GM18511 (cell line): ENCODE data around the gene ACOT4.
"Not testable (repeated sequence)": the region's sequence is repeated elsewhere in the genome, so short reads cannot be mapped to it uniquely, and the experiment has no call there.

Experiments used
- ATAC-seq: cut with Tn5 transposase; IDR thresholded peaks from one replicate; pipeline ENCODE4 v1.9.1; 2021; ENCODE audit warnings: mild to moderate bottlenecking, moderate library complexity; ENCODE audit not compliant: unreplicated experiment

The ACOT4 gene

DNA sequence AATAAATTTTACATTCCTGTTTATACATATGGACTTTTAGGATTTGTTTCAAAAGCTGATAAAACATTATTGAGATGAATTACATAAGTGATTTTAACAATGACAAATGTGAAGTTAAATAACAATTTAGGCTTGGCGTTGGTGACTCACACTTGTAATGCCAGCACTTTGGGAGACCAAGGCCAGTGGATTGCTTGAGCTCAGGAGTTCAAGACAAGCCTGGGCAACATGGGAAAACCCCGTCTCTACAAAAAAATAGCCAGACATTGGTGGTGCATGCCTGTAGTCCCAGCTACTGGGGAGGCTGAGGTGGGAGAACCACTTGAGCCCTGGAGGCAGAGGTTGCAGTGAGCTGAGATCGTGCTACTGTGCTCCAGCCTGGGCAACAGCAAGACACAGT, 15.3 kb upstream of the ACOT4 start:
- ATAC-seq = no peak

GRCh38 chr14:73577214-73577613, 14.5 kb upstream of the ACOT4 start:
- ATAC-seq = not testable (repeated sequence)

GRCh38 chr14:73582102-73582979, 9.3 kb upstream of the ACOT4 start:
- not testable (repeated sequence) for ATAC-seq

GRCh38 chr14:73588695-73589094, 3.0 kb upstream of the ACOT4 start:
- no peak for ATAC-seq

- no peak for ATAC-seq
Observed at GRCh38 chr14:73589116-73589515, 2.6 kb upstream of the ACOT4 start.

DNA sequence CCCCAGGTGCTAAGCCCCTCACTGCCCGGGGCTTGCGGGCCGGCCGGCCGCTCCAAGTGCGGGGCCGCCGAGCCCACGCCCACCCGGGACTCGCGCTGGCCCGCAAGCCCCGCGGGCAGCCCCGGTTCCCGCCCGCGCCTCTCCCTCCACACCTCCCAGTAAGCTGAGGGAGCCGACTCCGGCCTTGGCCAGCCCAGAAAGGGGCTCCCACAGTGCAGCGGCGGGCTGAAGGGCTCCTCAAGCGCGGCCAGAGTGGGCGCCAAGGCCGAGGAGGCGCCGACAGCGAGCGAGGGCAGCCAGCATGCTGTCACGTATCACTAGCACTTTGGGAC, 1.0 kb upstream of the ACOT4 start:
- not testable (repeated sequence) for ATAC-seq

DNA sequence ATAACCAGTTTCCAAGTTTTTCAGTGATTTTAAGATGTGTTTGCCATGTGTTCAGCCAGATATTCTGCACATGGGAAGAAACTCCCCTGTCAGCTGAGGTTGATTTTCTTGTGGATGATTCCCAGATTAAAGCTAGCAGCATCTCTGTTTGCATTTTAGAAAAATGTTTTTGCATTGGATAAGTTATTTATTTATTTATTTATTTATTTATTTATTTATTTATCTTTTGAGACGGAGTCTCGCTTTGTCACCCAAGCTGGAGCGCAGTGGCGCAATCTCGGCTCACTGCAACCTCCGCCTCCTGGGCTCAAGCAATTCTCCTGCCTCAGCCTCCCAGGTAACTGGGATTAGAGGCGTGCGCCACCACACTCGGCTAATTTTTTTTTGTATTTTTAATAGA, 2.8 kb downstream of the ACOT4 start:
- no peak for ATAC-seq

DNA sequence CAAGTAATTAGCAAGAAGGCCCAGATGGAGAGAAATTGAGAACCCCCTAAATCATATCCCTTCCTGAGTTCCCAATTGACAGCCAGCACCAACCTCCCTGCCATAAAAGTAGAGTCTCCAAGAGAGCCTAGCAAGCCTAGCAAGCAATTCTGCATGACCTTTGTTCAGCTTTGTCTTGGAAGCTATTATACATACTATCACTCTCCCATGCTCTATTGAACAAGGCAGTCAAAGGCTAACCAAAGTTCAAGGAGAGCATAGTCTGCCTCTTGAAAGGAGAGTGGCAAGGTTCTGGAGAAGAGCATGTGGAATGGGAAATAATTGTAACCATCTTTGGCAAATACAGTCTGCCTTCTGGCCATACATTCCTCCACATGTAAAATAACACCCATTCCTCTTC, 7.8 kb downstream of the ACOT4 start:
- ATAC-seq = no peak

- no peak for ATAC-seq
Observed at GRCh38 chr14:73602994-73603393, 11.3 kb downstream of the ACOT4 start.

DNA sequence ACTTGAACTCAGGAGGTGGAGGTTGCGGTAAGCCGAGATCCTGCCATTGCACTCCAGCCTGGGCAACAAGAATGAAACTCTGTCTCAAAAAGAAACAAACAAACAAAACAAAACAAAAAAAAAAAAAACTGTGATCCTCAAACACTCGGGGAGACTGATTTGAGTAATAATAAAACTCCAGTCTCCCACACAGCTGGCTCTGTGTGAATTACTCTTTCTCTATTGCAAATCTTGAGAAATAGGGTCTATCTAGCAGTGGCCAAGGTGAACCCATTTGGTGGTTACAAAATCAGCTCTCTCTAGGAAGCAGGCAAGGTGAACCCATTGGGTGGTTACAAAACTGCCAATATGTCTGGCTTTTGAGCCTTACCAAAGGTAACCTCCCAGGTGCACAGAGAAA, 14.6 kb downstream of the ACOT4 start:
- ATAC-seq = no peak

GRCh38 chr14:73607241-73607640, 15.6 kb downstream of the ACOT4 start:
- ATAC-seq = no peak

GRCh38 chr14:73610687-73611086, 19.0 kb downstream of the ACOT4 start:
- no peak for ATAC-seq

GRCh38 chr14:73612339-73613045, 20.8 kb downstream of the ACOT4 start, which contains the start of gene ACOT6:
TSS of gene ACOT6 (plus strand) at chr14:73612517. CDS start at chr14:73612572, 55 bp downstream.
- ATAC-seq = peak; percentile 84

DNA sequence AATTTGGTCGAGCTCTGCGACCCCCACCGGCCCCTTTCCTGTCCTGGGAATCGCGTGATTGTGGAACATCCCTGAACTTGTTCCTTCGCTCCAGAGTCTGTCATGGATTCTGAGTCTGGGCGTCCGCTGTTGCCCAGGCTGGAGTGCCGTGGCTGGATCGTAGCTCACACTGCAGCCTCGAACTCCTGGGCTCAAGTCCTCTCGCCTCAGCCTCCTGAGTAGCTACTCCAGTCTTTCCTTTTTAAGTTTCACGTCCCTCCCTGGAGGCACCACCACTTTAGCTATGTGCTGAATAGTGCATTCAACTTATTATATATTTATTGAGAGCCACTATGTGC, 21.3 kb downstream of the ACOT4 start:
- peak; percentile 21 for ATAC-seq

- ATAC-seq = no peak
Observed at GRCh38 chr14:73613419-73613963, 21.8 kb downstream of the ACOT4 start.

GRCh38 chr14:73616831-73617230, 25.2 kb downstream of the ACOT4 start:
- no peak for ATAC-seq

- no peak for ATAC-seq
Observed at GRCh38 chr14:73619524-73619923, 27.9 kb downstream of the ACOT4 start.

DNA sequence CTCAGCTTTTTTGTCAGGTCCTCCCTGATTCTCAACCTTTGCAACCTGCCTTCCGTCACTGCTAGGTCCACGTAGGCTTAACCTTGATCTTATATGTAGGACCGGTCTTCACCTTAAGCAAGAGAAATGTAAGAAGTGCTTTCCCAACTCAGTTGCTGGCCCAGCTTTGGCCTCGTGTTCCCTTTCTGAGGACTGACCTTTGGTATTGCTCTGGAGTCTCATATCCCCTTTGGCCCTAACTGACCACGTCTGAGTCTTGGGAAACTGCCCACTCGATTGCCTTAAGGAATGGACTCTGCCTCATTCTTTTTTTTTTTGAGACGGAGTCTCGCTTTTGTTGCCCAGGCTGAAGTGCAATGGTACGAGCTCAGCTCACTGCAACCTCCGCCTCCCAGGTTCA, 28.6 kb downstream of the ACOT4 start:
- no peak for ATAC-seq

DNA sequence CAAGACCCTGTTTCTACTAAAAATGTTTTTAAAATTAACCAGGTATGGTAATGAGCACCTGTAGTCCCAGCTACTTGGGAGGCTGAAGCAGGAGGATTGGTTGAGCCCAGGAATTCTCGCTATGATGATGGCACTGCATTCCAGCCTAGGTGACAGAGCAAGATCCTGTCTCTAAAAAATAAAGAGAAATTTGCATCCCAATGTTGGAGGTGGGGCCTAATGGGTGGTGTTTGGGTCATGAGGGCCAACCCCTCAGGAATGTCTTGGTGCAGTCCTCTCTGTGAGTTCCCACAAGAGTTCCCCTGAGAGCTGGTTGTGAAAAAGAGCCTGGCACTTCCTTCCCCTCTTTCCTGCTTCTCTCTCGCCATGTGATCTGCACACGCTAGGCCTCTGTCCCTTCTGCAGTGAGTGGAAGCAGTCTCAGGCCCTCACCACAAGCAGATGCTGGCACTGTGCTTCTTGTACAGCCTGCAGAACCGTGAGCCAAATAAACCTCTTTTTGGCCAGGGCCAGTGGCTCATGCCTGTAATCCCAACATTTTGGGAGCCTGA, 31.9 kb downstream of the ACOT4 start:
- no peak for ATAC-seq

DNA sequence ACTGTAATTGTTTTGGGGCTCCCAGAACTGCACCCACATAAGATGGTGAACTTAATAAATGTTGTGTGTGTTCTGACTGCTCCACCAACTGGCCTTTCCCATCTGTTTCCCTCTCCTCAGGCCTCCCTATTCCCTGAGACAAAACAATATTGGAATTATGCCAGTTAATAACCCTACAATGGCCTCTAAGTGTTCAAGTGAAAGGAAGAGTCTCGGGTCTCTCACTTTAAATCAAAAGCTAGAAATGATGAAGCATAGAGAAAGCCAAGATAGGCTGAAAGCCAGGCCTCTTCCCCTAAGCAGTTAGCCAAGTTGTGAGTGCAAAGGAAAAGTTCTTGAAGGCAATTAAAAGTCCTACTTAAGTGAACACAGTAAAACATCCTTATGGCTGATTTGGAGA, 34.0 kb downstream of the ACOT4 start:
- no peak for ATAC-seq

GRCh38 chr14:73627151-73627558, 35.5 kb downstream of the ACOT4 start:
- no peak for ATAC-seq
